Suprapubic skin (tissue), 4 donors: ENCODE results near the gene SYT2. TPM values are rescaled to one million over a fixed set of nuclear protein-coding genes. Genes with fewer than 3 reads are reported as not detected.

Experiments
- DNase-seq, 2 donors: peaks; one replicate each; pipeline ENCODE4 v3.0.0-alpha.2; 2019; ENCODE audit warnings: low spot score in 2 of 2
- H3K27ac ChIP-seq: fragments of 200-600 bp; sonication (generic); one replicate; pipeline ENCODE4 v1.5.1; 2019
- H3K27me3 ChIP-seq: fragments of 200-600 bp; sonication (generic); one replicate; pipeline ENCODE4 v1.5.1; 2019
- H3K36me3 ChIP-seq: fragments of 200-600 bp; sonication (generic); one replicate; pipeline ENCODE4 v1.5.1; 2019
- H3K4me1 ChIP-seq: fragments of 200-600 bp; sonication (generic); one replicate; pipeline ENCODE4 v1.5.1; 2019
- H3K4me3 ChIP-seq: fragments of 200-600 bp; sonication (generic); one replicate; pipeline ENCODE4 v1.5.1; 2019; ENCODE audit warnings: mild to moderate bottlenecking
- H3K9me3 ChIP-seq: fragments of 200-600 bp; sonication (generic); one replicate; pipeline ENCODE4 v1.5.1; 2019
- CTCF ChIP-seq, 2 donors: fragments of 200-600 bp in 1 of 2; fragments of 450-650 bp in 1 of 2; sonication (generic) in 1 of 2; IDR thresholded peaks; one replicate each; pipeline ENCODE4 v1.5.1; 2016 to 2019; ENCODE audit warnings: antibody characterized with exemption in 2 of 2, mild to moderate bottlenecking in 1 of 2, moderate library complexity in 1 of 2
- EP300 ChIP-seq: sonication (generic); formaldehyde crosslinking; IDR thresholded peaks from one replicate; pipeline ENCODE4 v1.6.1; 2017; ENCODE audit warnings: antibody characterized with exemption
- POLR2A ChIP-seq, 2 donors: fragments of 450-650 bp; IDR thresholded peaks; one replicate each; pipeline ENCODE4 v1.6.1; 2017; ENCODE audit warnings: antibody characterized with exemption in 2 of 2, mild to moderate bottlenecking in 2 of 2, moderate library complexity in 2 of 2
- POLR2AphosphoS5 ChIP-seq, 3 donors: sonication (generic); formaldehyde crosslinking; IDR thresholded peaks; one replicate each; pipeline ENCODE4 v1.6.1; 2017; ENCODE audit warnings: antibody characterized with exemption in 3 of 3
- WGBS: methylation state at CpG from one replicate; pipeline ENCODE4 v1.1.5; 2018; 5-methylcytosine and 5-hydroxymethylcytosine counted together
- total RNA-seq, 4 donors: library from RNA; depleted of rRNA; stranded (reverse); fragments of >200 nt; gene quantifications; one replicate each; pipeline ENCODE4 v1.1.0, GENCODE V29; 2016

SYT2 gene
- total RNA-seq, 4 donors from 2014 or later = 0.11 TPM; not detected in 3

- DNase-seq = no peak
- Histone ChIP-seq H3K27ac (no peak overlapping the region), H3K4me3 (no peak overlapping the region), H3K9me3 (no peaks in the 10 kb centered on the region), H3K27me3 (peaks cover 44% of the 10 kb centered on the region), H3K4me1 (no peaks in the 10 kb centered on the region), H3K36me3 (no peaks in the 10 kb centered on the region)
- TF ChIP-seq POLR2AphosphoS5 (IDR thresholded peaks at IDR 0.05) (no peak), EP300 (no peak), POLR2A (IDR thresholded peaks at IDR 0.05) (no peak), CTCF (IDR thresholded peaks at IDR 0.05) (no peak)
- WGBS = 85% methylated on average over 3 of the region's 3 CpGs
Measured at GRCh38 chr1:202665417-202665816, 44.8 kb downstream of the SYT2 start.

- no peaks in the 10 kb centered on the region for H3K9me3 ChIP-seq
- 47% methylated on average over 1 of the region's 1 CpG for WGBS
- H3K27me3 ChIP-seq = peaks cover 51% of the 10 kb centered on the region
- TF ChIP-seq POLR2A (IDR thresholded peaks at IDR 0.05) (no peak), POLR2AphosphoS5 (IDR thresholded peaks at IDR 0.05) (no peak), EP300 (no peak), CTCF (IDR thresholded peaks at IDR 0.05) (no peak)
- no peaks in the 10 kb centered on the region for H3K36me3 ChIP-seq
- H3K4me1 ChIP-seq = no peaks in the 10 kb centered on the region
- no peak overlapping the region for H3K27ac ChIP-seq
- DNase-seq = no peak
- H3K4me3 ChIP-seq = no peak overlapping the region
Measured at GRCh38 chr1:202664083-202664482, 46.2 kb downstream of the SYT2 start.

- 68% methylated on average over 10 of the region's 10 CpGs for WGBS
- H3K27me3 ChIP-seq = peaks cover 53% of the 10 kb centered on the region
Measured at GRCh38 chr1:202663131-202663530, 47.1 kb downstream of the SYT2 start.

GRCh38 chr1:202662081-202662480, 48.2 kb downstream of the SYT2 start:
- peaks cover 57% of the 10 kb centered on the region for H3K27me3 ChIP-seq
- no peak for TF ChIP-seq EP300

More at GRCh38 chr1:202663131-202663530, 47.1 kb downstream of the SYT2 start:
- no peak for DNase-seq
- Histone ChIP-seq H3K4me1 (no peaks in the 10 kb centered on the region), H3K27ac (no peak overlapping the region), H3K4me3 (no peak overlapping the region), H3K36me3 (no peaks in the 10 kb centered on the region), H3K9me3 (no peaks in the 10 kb centered on the region)
- TF ChIP-seq EP300 (no peak), POLR2AphosphoS5 (IDR thresholded peaks at IDR 0.05) (no peak)

GRCh38 chr1:202661136-202661845, 49.0 kb downstream of the SYT2 start:
- H3K9me3 ChIP-seq = no peaks in the 10 kb centered on the region
- H3K27ac ChIP-seq = no peak overlapping the region
- TF ChIP-seq EP300 (no peak), CTCF (IDR thresholded peaks at IDR 0.05) (no peak), POLR2A (IDR thresholded peaks at IDR 0.05) (no peak), POLR2AphosphoS5 (IDR thresholded peaks at IDR 0.05) (no peak)
- H3K36me3 ChIP-seq = no peaks in the 10 kb centered on the region
- H3K4me3 ChIP-seq = no peak overlapping the region
- WGBS = 85% methylated on average over 9 of the region's 13 CpGs
- no peak for DNase-seq
- H3K4me1 ChIP-seq = no peaks in the 10 kb centered on the region
- H3K27me3 ChIP-seq = peaks cover 59% of the 10 kb centered on the region

More at GRCh38 chr1:202662081-202662480, 48.2 kb downstream of the SYT2 start:
- Histone ChIP-seq H3K36me3 (no peaks in the 10 kb centered on the region), H3K4me1 (no peaks in the 10 kb centered on the region), H3K9me3 (no peaks in the 10 kb centered on the region), H3K27ac (no peak overlapping the region), H3K4me3 (no peak overlapping the region)
- 45% methylated on average over 5 of the region's 5 CpGs for WGBS
- DNase-seq = no peak

- no peak overlapping the region for H3K27ac ChIP-seq
- no peak for DNase-seq
- WGBS = 57% methylated on average over 1 of the region's 3 CpGs
- H3K4me1 ChIP-seq = no peaks in the 10 kb centered on the region
- no peaks in the 10 kb centered on the region for H3K9me3 ChIP-seq
- TF ChIP-seq POLR2A (IDR thresholded peaks at IDR 0.05) (no peak), EP300 (no peak), POLR2AphosphoS5 (IDR thresholded peaks at IDR 0.05) (no peak), CTCF (IDR thresholded peaks at IDR 0.05) (no peak)
- no peaks in the 10 kb centered on the region for H3K36me3 ChIP-seq
- no peak overlapping the region for H3K4me3 ChIP-seq
- H3K27me3 ChIP-seq = peaks cover 63% of the 10 kb centered on the region
Measured at GRCh38 chr1:202659974-202660373, 50.3 kb downstream of the SYT2 start.
